ENCODE data around the gene AMPD3. TPM values are rescaled to one million over a fixed set of nuclear protein-coding genes. Genes with fewer than 3 reads are reported as not detected.

Gene AMPD3
- total and polyA plus RNA-seq, 2 of the 13 experiments (the other 11 are each of a cell fraction or from before 2014, with no cell fraction given), result 0.33 to 2.3 TPM

GRCh38 chr11:10410844-10411200 is 44.2 kb upstream of the AMPD3 start:
- ATAC-seq, result no peak
- peaks cover 8% of the 10 kb centered on the region for H3K4me1 ChIP-seq (ENCODE audit: insufficient read depth, low read length)
- DNase-seq (ENCODE audit: low spot score), result no peak
- H3K9ac ChIP-seq (ENCODE audit: insufficient read depth, low read depth, low read length), result no peak overlapping the region
- no peaks in the 10 kb centered on the region for H3K9me3 ChIP-seq (ENCODE audit: low read length)
- no peak overlapping the region for H3K4me2 ChIP-seq (ENCODE audit: low read depth, low read length)
- no peak for TF ChIP-seq GABPB1 (CRISPR knock-in tag; IDR thresholded peaks at IDR 0.05)
- TF ChIP-seq ZSCAN29 (CRISPR knock-in tag; conservative IDR thresholded peaks at IDR 0.05), result no peak
- TF ChIP-seq WIZ (CRISPR knock-in tag; IDR thresholded peaks at IDR 0.05), result no peak
- TF ChIP-seq ZNF816 (CRISPR knock-in tag; IDR thresholded peaks at IDR 0.05; ENCODE audit: borderline replicate concordance), result no peak
- no peak for TF ChIP-seq NFIC (IDR thresholded peaks at IDR 0.05; ENCODE audit: low read length)
- TF ChIP-seq HIVEP1 (CRISPR knock-in tag; IDR thresholded peaks at IDR 0.05), result no peak
- TF ChIP-seq ZNF558 (CRISPR knock-in tag; IDR thresholded peaks at IDR 0.05; ENCODE audit: borderline replicate concordance), result no peak
- TF ChIP-seq ONECUT2 (CRISPR knock-in tag; IDR thresholded peaks at IDR 0.05), result no peak
- TF ChIP-seq PRPF4 (IDR thresholded peaks at IDR 0.05; ENCODE audit: low read depth, low read length, poor library complexity, severe bottlenecking), result no peak
- TF ChIP-seq ZSCAN30 (CRISPR knock-in tag; IDR thresholded peaks at IDR 0.05), result no peak
- no peak for TF ChIP-seq IRF9 (CRISPR knock-in tag; IDR thresholded peaks at IDR 0.05; ENCODE audit: borderline replicate concordance)
- no peak for TF ChIP-seq ZNF468 (CRISPR knock-in tag; IDR thresholded peaks at IDR 0.05)
- TF ChIP-seq NR2F6 (IDR thresholded peaks at IDR 0.05), result no peak
- TF ChIP-seq NR2F6 (CRISPR knock-in tag; IDR thresholded peaks at IDR 0.05), result no peak
- no peak for TF ChIP-seq MTA1 (CRISPR knock-in tag; IDR thresholded peaks at IDR 0.05; ENCODE audit: borderline replicate concordance)
- TF ChIP-seq MIER3 (CRISPR knock-in tag; IDR thresholded peaks at IDR 0.05; ENCODE audit: borderline replicate concordance), result no peak
- TF ChIP-seq CBX1 (IDR thresholded peaks at IDR 0.05; ENCODE audit: low read depth), result no peak
- H3K27me3 ChIP-seq (ENCODE audit: control insufficient read depth in 1 of 2, insufficient read depth in 2 of 2, low read length in 2 of 2), result no peaks in the 10 kb centered on the region; a peak in 1 of 5 replicates
- 8% methylated on average over 2 of the region's 2 CpGs for WGBS (ENCODE audit: low lambda C conversion rate)
- H3K4me3 ChIP-seq (replicated peaks in 1 of 3; ENCODE audit: insufficient read depth in 1 of 3, low read depth in 2 of 3, low read length in 3 of 3), result no peak overlapping the region
- no peaks in the 10 kb centered on the region for H3K36me3 ChIP-seq (replicated peaks in 1 of 2; ENCODE audit: control insufficient read depth in 1 of 2, insufficient read depth in 2 of 2, low read length in 2 of 2)
- no peaks in the 10 kb centered on the region for H4K20me1 ChIP-seq (ENCODE audit: insufficient read depth, low read length)
- H3K79me2 ChIP-seq (ENCODE audit: insufficient read depth, low read length), result no peaks in the 10 kb centered on the region
- intact Hi-C loops (cut with micrococcal nuclease; ENCODE audit: unreplicated experiment), result no loop called here
- ChIA-PET POLR2A (no interaction called here), CTCF (ENCODE audit: low intra/inter-chr PET ratio, low total read pairs) (no interaction called here)
- no peak overlapping the region for H3K27ac ChIP-seq (ENCODE audit: extremely low read length, insufficient read depth, low read length)
- FAIRE-seq, result no peak
- no TSS peak for BruUV-seq (replicated peaks)
- in situ Hi-C loops (cut with HindIII; ENCODE audit: extremely low pct_ligation_motif_present, low pct_unique_long_range_greater_than_20kb), result no loop called here
- H2AFZ ChIP-seq (ENCODE audit: low read length), result no peak overlapping the region

All from HepG2 (cell line).